ENCODE measurements around the gene OPN1SW. TPM values are rescaled to one million over a fixed set of nuclear protein-coding genes. Genes with fewer than 3 reads are reported as not detected.

Gene OPN1SW
- total RNA-seq, 1 donor from 2014 or later: not detected

DNA sequence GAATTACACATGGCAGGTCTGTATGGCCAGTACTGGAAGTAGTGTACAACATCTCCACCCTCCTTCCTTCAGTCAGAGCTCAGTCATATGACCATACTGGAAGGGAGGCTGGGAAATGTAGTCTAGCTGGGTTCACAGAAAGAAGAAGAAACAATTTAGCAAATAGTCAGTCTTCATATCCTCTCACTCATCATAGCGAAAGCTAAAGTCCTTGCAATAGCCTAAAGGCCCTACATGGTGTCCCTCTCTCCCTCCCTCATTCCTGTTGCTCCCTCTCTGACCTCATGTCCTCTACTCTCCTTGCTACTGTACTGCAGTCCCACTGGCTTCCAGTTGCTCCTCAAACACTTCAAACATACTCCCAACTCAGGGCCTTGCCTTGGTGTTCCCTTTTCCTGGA lies 40.7 kb downstream of the OPN1SW start:
- DNase-seq (ENCODE audit: low spot score): no peak

DNA sequence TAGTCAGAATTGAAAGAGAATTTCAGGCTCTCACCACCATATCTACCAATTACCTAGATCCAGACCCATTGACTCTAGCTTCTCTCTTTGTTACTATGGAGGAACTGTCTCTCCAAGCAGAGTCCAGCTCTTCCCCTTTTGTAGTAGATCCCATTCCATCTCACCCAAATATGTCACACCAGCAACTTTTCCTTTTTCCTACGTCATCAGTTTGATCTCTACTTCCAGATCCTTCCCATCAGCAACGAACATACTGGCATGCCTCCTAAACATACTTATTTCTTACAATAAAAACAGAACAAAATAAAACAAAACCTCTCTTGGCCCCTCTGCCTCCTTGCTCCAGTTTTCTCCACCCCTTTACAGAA lies 42.3 kb downstream of the OPN1SW start:
- DNase-seq (ENCODE audit: low spot score): no peak

DNA sequence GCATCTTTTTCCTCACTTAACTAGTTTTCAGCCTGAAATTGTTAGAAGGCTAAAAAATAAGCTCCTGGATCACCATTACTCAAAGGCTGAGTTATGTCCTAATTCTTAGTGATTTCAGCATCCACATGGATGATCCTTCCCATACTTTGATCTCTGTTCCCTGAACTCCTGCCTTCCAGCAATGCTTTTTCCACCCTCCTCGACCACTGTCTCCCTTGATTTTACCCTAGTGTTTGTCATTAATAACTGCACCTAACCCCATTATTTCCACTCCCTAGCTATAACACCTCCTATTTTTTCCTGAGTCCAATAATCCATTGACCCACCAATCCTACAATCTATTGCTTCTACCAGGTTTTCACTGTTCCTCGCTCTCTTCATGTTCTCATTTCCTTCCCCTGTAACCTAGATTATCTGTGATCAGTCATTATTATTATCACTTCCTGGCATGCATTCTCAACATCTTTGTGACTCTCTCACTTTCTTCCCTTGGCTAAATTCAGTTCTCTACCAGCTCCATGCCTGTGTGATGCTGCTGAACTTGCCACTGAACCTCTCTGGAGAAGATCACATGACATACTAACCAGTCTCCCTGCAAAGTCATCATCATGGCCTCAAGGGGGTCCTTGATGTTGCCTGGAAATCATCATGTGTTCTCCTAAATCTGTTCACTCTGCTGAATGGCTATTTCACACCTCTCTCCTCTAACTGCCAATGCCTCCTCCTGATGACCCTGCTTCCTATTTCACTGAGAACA lies 42.9 kb downstream of the OPN1SW start:
- DNase-seq (ENCODE audit: low spot score): no peak

DNA sequence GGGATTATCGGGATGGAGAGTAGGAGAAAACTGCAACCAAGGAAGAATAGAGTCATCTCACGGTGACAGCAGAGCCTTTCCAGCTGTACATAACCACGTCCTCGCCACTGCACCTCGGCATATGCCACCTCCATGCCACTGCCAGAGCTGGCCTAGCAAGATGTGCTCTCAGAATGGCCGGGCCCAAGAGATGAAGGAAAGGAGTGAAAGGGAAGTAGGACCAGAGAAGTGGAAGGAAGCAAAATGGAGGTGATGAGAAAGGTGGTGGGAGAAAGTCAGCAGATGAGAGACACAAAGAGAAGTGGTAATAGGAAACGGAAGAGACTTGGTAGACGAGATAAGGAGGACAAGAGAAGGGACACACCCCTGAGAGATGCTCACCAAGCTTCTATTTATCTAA lies 44.4 kb downstream of the OPN1SW start:
- DNase-seq (ENCODE audit: low spot score): no peak

DNA sequence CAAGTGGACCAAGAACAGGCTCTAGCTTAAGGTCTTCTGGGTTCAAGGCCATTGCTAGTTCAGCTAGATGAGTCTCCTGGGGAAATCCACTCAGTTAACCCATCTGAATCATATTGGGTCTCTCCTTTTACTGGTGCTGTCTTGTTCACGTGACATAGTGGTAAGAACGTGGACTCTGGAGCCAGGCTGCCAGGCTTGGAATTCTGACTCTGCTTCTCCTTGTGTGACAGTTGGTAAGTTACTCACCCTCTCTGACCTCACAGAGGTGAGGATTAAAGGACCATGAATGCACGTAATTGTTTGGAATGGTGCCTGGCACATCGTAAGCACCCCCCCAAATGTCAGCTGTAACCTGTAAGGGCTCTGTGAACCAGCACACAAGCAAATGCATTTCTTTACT lies 46.1 kb downstream of the OPN1SW start:
- no peak for DNase-seq (ENCODE audit: low spot score)

DNA sequence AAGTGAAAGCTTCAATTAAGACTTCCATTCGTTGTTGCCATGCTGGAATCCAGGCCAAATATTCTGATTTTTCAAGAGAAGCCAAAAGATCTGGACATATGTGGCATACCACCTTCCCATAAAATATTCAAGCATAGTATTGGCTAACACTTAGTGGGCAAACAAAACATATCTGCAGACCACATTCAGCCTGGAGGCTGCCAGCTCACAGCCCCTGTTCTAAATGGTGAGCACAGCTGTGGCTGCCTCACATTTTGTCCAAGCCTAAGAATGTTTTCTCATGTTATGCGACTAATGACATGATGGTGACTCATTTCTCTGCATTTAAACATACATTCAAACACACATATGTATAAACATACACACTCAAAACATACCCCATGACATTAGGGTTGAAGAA lies 47.0 kb downstream of the OPN1SW start:
- no peak for DNase-seq (ENCODE audit: low spot score)

DNA sequence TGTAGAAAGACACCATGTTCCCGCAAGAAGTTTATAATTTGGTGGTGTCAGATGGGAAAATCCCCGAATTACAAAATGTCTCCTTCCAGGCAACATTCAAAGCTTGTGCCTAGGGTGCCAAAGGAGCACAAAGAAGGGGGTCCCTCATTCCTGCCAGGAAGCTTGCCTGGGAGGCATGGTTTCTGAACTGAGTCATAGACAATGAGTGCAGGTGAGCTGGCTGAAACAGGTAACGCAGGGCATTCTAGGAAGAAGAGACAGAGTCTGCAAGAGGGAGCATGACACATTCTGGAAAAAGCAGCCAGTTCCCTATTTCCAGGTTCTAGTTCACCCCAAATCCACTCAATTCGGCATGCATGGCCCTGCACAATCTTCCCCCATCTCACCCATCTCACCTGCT lies 48.4 kb downstream of the OPN1SW start:
- DNase-seq (ENCODE audit: low spot score): no peak

DNA sequence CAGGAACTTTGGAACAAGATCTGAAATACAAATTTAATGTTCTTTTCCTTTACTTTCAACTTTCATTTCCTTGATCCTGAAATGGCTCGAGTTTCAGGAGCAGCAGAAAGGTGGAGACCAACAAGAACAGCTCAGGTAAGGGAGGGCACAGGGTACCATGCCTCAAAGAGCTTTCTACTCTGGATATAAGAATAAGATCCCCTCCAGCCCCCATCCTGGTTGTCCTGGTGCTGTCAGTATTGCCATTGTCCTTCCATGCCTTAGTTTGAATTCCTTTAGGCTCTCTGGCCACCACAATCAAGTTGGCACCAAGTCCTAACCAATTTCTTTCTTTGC lies 48.9 kb downstream of the OPN1SW start:
- no peak for DNase-seq (ENCODE audit: low spot score)

DNA sequence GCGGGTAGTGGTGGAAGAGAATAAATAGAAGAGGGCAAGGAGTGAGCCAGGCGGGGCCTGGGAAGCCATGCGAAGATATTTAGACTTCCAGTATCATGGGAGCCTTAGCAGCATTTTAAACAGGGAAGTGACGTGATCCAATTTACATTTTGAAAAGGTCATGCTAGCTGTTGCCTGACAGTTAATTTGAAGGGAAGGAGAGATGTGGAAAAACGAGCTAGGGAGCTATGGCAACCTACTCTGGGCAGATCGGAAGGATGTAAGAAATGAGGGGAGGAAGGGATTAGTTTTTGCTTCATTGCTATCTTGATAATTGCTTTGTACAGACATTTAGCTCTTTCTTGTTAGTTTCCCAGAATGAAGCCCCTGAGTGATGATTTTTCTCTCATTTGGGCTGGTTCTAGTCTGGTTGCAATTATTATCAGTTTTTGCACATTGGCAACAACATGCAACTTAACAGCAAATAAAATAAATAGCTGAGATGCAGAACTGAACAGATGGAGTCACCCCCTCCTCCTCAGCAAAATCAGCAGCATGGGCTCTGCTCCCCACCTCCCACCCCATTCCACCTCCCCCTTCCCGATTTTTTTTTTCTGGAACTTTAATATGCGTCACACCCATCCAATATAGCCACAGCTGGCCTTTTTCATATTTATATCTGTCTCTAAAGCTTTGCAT lies 49.4 kb downstream of the OPN1SW start:
- DNase-seq (ENCODE audit: low spot score): no peak

DNA sequence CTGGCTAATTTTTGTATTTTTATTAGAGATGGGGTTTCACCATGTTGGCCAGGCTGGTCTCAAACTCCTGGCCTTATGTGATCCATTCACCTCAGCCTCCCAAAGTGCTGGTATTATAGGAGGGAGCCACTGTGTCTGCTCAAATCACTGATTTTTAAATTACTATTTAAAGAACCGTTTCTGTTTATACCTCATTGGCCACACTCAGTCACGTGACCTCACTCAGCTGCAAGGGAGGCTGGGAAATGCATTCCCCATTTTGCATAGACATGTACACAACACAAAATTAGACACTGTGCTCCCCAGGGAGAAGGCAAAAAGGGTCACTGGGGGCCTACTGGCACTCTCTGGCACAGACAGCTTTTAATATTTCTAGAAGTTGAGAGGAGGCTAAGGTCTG lies 50.1 kb downstream of the OPN1SW start:
- DNase-seq (ENCODE audit: low spot score): no peak

DNA sequence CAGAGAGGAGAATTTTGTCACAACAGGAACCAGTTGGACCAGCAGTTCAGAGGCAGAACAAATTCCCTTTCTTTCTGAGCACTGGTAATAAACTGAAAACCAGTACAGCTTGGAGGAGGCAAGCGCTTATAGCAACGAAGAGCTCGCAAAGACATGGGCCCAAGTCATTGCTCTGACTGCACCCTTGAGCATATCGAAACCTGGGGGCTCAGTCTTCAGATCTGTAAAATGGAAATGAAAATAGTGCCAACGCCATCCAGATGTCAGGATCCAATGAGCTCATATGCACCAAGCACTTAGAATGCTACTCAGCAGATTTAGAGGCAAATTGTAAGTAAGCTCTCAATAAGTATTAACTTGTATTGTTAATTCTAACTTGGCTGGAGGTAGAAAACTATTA lies 50.9 kb downstream of the OPN1SW start:
- DNase-seq (ENCODE audit: low spot score): no peak

Other genes starting within 250 kb of the OPN1SW start
- gene GARIN1A, start 103.5 kb downstream of the OPN1SW start, total RNA-seq: 10.2 TPM
- gene CALU, start 36.4 kb downstream of the OPN1SW start, total RNA-seq: 169 TPM
- gene CCDC136, start 16.2 kb upstream of the OPN1SW start, total RNA-seq: 6.8 TPM
- gene FLNC, start 54.6 kb upstream of the OPN1SW start, total RNA-seq: 16.2 TPM
- gene ATP6V1F, start 87.1 kb upstream of the OPN1SW start, total RNA-seq: 160 TPM
- 5.1 TPM for gene KCP, start 134.9 kb upstream of the OPN1SW start, total RNA-seq
- gene IRF5, start 162.1 kb upstream of the OPN1SW start, total RNA-seq: 17.3 TPM

Data from mesenteric fat pad (tissue), 1 donor.